ENCODE measurements around the gene RAMP1. TPM values are rescaled to one million over a fixed set of nuclear protein-coding genes. Genes with fewer than 3 reads are reported as not detected.

RAMP1 gene
- total RNA-seq, 1 experiment from 2014 or later, result 23.4 TPM

- H3K79me2 ChIP-seq (ENCODE audit: insufficient read depth, low read length), result no peaks in the 10 kb centered on the region
- H3K4me3 ChIP-seq (replicated peaks in 1 of 2; ENCODE audit: low read depth in 1 of 2, low read length in 2 of 2), result no peak overlapping the region
- ATAC-seq (peak; percentile 65), DNase-seq (ENCODE audit: low read depth, low spot score) (no peak)
- ChIA-PET POLR2A (no interaction called here), RAD21 (ENCODE audit: low non-redundant PET in 1 of 2, low total read pairs in 2 of 2, uncharacterized antibody in 2 of 2, unreplicated experiment in 2 of 2) (no interaction called here), CTCF (no interaction called here)
- no peak overlapping the region for H3K27ac ChIP-seq (ENCODE audit: low read depth, low read length)
- no peaks in the 10 kb centered on the region for H3K9me2 ChIP-seq (ENCODE audit: insufficient read depth)
- no peak overlapping the region for H2AFZ ChIP-seq (ENCODE audit: low read depth, low read length, poor library complexity, severe bottlenecking)
- no peak overlapping the region for H3K9ac ChIP-seq (ENCODE audit: low read length)
- peaks cover 9 to 24% of the 10 kb centered on the region in 2 experiments for H3K4me1 ChIP-seq (ENCODE audit: control insufficient read depth in 1 of 2, insufficient read depth in 2 of 2, low read length in 2 of 2)
- BruUV-seq (replicated peaks), result no TSS peak
- intact Hi-C loops (cut with micrococcal nuclease), result no loop called here
- 0 out of 4 replicates have a peak, but pooled peaks cover 0 to under 1% of the 10 kb centered on the region in 2 experiments for H3K9me3 ChIP-seq (ENCODE audit: control insufficient read depth in 1 of 2, insufficient read depth in 1 of 2, low read depth in 1 of 2, low read length in 2 of 2)
- no peaks in the 10 kb centered on the region for H3K36me3 ChIP-seq (ENCODE audit: control insufficient read depth in 1 of 2, insufficient read depth in 2 of 2, low read length in 2 of 2)
- no peaks in the 10 kb centered on the region for H3K27me3 ChIP-seq (ENCODE audit: insufficient read depth, low read length)
- no peaks in the 10 kb centered on the region for H4K20me1 ChIP-seq (ENCODE audit: insufficient read depth)
- TF ChIP-seq YY1 (IDR thresholded peaks at IDR 0.05; ENCODE audit: extremely low read depth, insufficient replicate concordance, low read depth, low read length) (no peak), REST (IDR thresholded peaks at IDR 0.05; ENCODE audit: low read depth) (no peak), SP1 (IDR thresholded peaks at IDR 0.05; ENCODE audit: low read depth) (no peak), MAX (IDR thresholded peaks at IDR 0.05) (no peak), EZH2 (IDR thresholded peaks at IDR 0.05) (no peak)
- H3K4me2 ChIP-seq (ENCODE audit: low read length), result no peak overlapping the region
These were observed 42.8 kb downstream of the RAMP1 start for GRCh38 chr2:237901932-237902850.
